ENCODE results near the gene CFAP58.

GRCh38 chr10:104323085-104323484 lies 30.5 kb upstream of the CFAP58 start:
- no peak for TF ChIP-seq POLR2AphosphoS5 (IDR thresholded peaks at IDR 0.05)
- no peak for TF ChIP-seq CTCF (IDR thresholded peaks at IDR 0.05)
- no peak for TF ChIP-seq POLR2A (IDR thresholded peaks at IDR 0.05)

Measured in prostate gland (tissue), 2 donors.